SK-N-SH (cell line): ENCODE data around the gene PER1. TPM values are rescaled to one million over a fixed set of nuclear protein-coding genes. Genes with fewer than 3 reads are reported as not detected.

Experiments
- CTCF ChIA-PET: fragments of 300-600, 350-600 bp; formaldehyde crosslinking; extraction: SDS; loops from one replicate; lab custom pipeline; 2021; lab: Yijun Ruan, JAX
- POLR2A ChIA-PET: fragments of 350-600 bp; sonication (Branson Sonifier 250); formaldehyde crosslinking; extraction: SDS; loops from one replicate; lab custom pipeline; 2020; ENCODE audit warnings: antibody characterized with exemption, inconsistent platforms; lab: Yijun Ruan, JAX
- DNase-seq: peaks from one replicate; pipeline ENCODE4 v3.0.0; 2012
- H2AFZ ChIP-seq: fragments of 200-600 bp; sonication (generic); 2 replicates; pipeline ENCODE4 v1.8.1; 2016; ENCODE audit warnings: antibody characterized with exemption, mild to moderate bottlenecking, low read depth
- H3F3A ChIP-seq: fragments of 200-600 bp; sonication (generic); replicated peaks from 2 replicates; pipeline ENCODE3; 2016; ENCODE audit warnings: antibody characterized with exemption, mild to moderate bottlenecking; ENCODE audit not compliant: insufficient read depth
- H3K27ac ChIP-seq, 2 experiments: fragments of 200-500 bp in 1 of 2; fragments of 200-600 bp in 1 of 2; sonication (Bioruptor generic) in 1 of 2; sonication (generic), shearing (Covaris generic) in 1 of 2; 2 replicates each; pipeline versions ENCODE4 v1.5.1 to v1.6.1; 2014 to 2016; ENCODE audit warnings: low read depth in 2 of 2, inconsistent platforms in 1 of 2, low read length in 1 of 2, mild to moderate bottlenecking in 1 of 2, mixed read lengths in 1 of 2
- H3K27me3 ChIP-seq: fragments of 200-600 bp; sonication (generic), shearing (Covaris generic); 2 replicates; pipeline ENCODE4 v1.6.1; 2016; ENCODE audit warnings: mixed run types; ENCODE audit not compliant: insufficient read depth
- H3K36me3 ChIP-seq, 2 experiments: fragments of 200-500 bp in 1 of 2; fragments of 200-600 bp in 1 of 2; sonication (Bioruptor generic) in 1 of 2; sonication (generic) in 1 of 2; replicated peaks in 1 of 2; 2 replicates each; pipeline versions ENCODE3 to v1.5.1; 2014 to 2016; ENCODE audit warnings: low read length in 1 of 2, mild to moderate bottlenecking in 1 of 2; ENCODE audit not compliant: insufficient read depth in 2 of 2, control insufficient read depth in 1 of 2
- H3K4me1 ChIP-seq, 2 experiments: fragments of 200-500 bp in 1 of 2; fragments of 200-600 bp in 1 of 2; sonication (Bioruptor generic) in 1 of 2; sonication (generic), shearing (Covaris generic) in 1 of 2; 2 replicates each; pipeline versions ENCODE4 v1.5.1 to v1.6.1; 2014 to 2016; ENCODE audit warnings: low read depth in 1 of 2, low read length in 1 of 2, mixed run types in 1 of 2; ENCODE audit not compliant: insufficient read depth in 2 of 2, control insufficient read depth in 1 of 2
- H3K4me2 ChIP-seq: fragments of 200-600 bp; sonication (generic), shearing (Covaris generic); 2 replicates; pipeline ENCODE4 v1.6.1; 2017; ENCODE audit warnings: mixed run types
- H3K4me3 ChIP-seq, 2 experiments: fragments of 200-500 bp in 1 of 2; fragments of 200-600 bp in 1 of 2; sonication (Bioruptor generic) in 1 of 2; sonication (generic), shearing (Covaris generic) in 1 of 2; 2 replicates each; pipeline versions ENCODE4 v1.5.1 to v1.8.1; 2014 to 2016; ENCODE audit warnings: low read depth in 2 of 2, inconsistent platforms in 1 of 2, low read length in 1 of 2, mild to moderate bottlenecking in 1 of 2, mixed read lengths in 1 of 2, moderate library complexity in 1 of 2
- H3K79me2 ChIP-seq: fragments of 200-600 bp; sonication (generic); 2 replicates; pipeline ENCODE4 v1.8.1; 2017; ENCODE audit warnings: mild to moderate bottlenecking; ENCODE audit not compliant: insufficient read depth
- H3K9ac ChIP-seq: fragments of 200-600 bp; sonication (generic); 2 replicates; pipeline ENCODE4 v1.6.1; 2017; ENCODE audit warnings: mixed run types
- H3K9me2 ChIP-seq: fragments of 200-600 bp; sonication (generic); 2 replicates; pipeline ENCODE4 v1.6.1; 2017; ENCODE audit warnings: mixed run types
- H3K9me3 ChIP-seq: fragments of 200-600 bp; sonication (generic); 2 replicates; pipeline ENCODE4 v1.6.1; 2017; ENCODE audit warnings: mixed run types, mild to moderate bottlenecking, moderate library complexity
- H4K20me1 ChIP-seq: fragments of 200-600 bp; sonication (generic); 2 replicates; pipeline ENCODE4 v1.6.1; 2017; ENCODE audit warnings: mild to moderate bottlenecking, mixed run types; ENCODE audit not compliant: insufficient read depth
- CHD2 ChIP-seq: fragments of 150-350 bp; IDR thresholded peaks from 2 replicates; pipeline ENCODE4 v1.6.1; 2018; ENCODE audit warnings: low read length; ENCODE audit not compliant: partially characterized antibody
- ELF1 ChIP-seq: IDR thresholded peaks from 2 replicates; pipeline ENCODE4 v1.4.0; 2012
- FOSL2 ChIP-seq: IDR thresholded peaks from 2 replicates; pipeline ENCODE4 v1.4.0; 2012; ENCODE audit warnings: low read depth, mild to moderate bottlenecking, moderate library complexity, borderline replicate concordance
- FOXM1 ChIP-seq: IDR thresholded peaks from 2 replicates; pipeline ENCODE4 v1.4.0; 2012; ENCODE audit warnings: low read depth, mild to moderate bottlenecking
- JUND ChIP-seq: IDR thresholded peaks from 2 replicates; pipeline ENCODE4 v1.4.0; 2012
- NRF1 ChIP-seq: IDR thresholded peaks from 2 replicates; pipeline ENCODE4 v1.6.1; 2012; ENCODE audit warnings: low read depth, mild to moderate bottlenecking, low read length
- RCOR1 ChIP-seq: fragments of 150-350 bp; IDR thresholded peaks from 2 replicates; pipeline ENCODE4 v1.6.1; 2017; ENCODE audit warnings: antibody characterized with exemption, low read length
- RFX5 ChIP-seq: IDR thresholded peaks from 2 replicates; pipeline ENCODE4 v1.6.1; 2012; ENCODE audit warnings: mild to moderate bottlenecking, improper control_type of control experiment, low read length
- TAF1 ChIP-seq: IDR thresholded peaks from 2 replicates; pipeline ENCODE4 v1.6.1; 2012; ENCODE audit warnings: low read depth, mild to moderate bottlenecking, low read length, moderate library complexity, borderline replicate concordance
- TEAD4 ChIP-seq: IDR thresholded peaks from 2 replicates; pipeline ENCODE4 v1.4.0; 2012; ENCODE audit warnings: mild to moderate bottlenecking, borderline replicate concordance; ENCODE audit not compliant: insufficient read depth
- YY1 ChIP-seq: IDR thresholded peaks from 2 replicates; pipeline ENCODE4 v1.4.0; 2012; ENCODE audit warnings: low read depth, mild to moderate bottlenecking
- WGBS: methylation state at CpG from one replicate; pipeline ENCODE4 v1.1.6; 2017; ENCODE audit warnings: low lambda C conversion rate; 5-methylcytosine and 5-hydroxymethylcytosine counted together
- polyA plus RNA-seq, 3 experiments: library from polyadenylated mRNA; depleted of rRNA; stranded (reverse); fragments of >200 nt; gene quantifications; 2 replicates each; pipeline ENCODE4 v1.2.3, GENCODE V29; 2012
- TF ChIP-seq, protein P1 (sequence below): fragments of 200-600 bp; sonication (generic); IDR thresholded peaks from 2 replicates; pipeline ENCODE4 v1.6.1; 2017; ENCODE audit warnings: antibody characterized with exemption, mild to moderate bottlenecking, moderate library complexity
- TF ChIP-seq, protein P2 (sequence below): fragments of 150-350 bp; IDR thresholded peaks from 2 replicates; pipeline ENCODE4 v1.6.1; 2017; ENCODE audit warnings: antibody characterized with exemption, low read length, low read depth, borderline replicate concordance
- TF ChIP-seq, protein P3 (sequence below): IDR thresholded peaks from 2 replicates; pipeline ENCODE4 v1.4.0; 2012; ENCODE audit warnings: low read depth, borderline replicate concordance
- TF ChIP-seq, protein P4 (sequence below): fragments of 150-350 bp; IDR thresholded peaks from 2 replicates; pipeline ENCODE4 v1.6.1; 2016; ENCODE audit warnings: mild to moderate bottlenecking, low read depth, low read length
- TF ChIP-seq, protein P5 (sequence below): IDR thresholded peaks from 2 replicates; pipeline ENCODE4 v1.4.0; 2012; ENCODE audit warnings: low read depth, borderline replicate concordance

PER1 gene
- polyA plus RNA-seq, 1 of the 3 experiments (the other 2 are of a cell fraction) = 56.8 TPM

DNA sequence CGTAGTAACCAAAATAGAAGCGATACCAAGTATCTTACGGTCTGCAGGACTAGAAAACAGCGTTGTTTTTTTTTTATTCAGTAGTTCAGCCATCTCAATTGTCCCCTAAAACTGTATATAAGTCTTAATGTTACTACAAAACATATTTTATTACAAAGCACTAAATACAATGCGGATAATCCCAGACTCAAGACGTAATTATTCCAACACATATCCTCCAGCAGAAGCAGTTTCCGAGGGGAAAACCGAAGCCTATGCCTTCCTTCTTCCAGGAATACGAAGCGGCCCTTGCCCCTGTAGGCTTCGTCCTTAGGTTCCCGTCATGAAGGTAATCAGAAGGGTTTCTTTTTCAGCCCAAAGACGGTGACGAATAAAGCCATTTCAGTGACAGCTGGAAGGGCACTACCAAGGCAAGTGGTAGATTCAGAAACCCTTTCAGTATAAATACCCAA is 21.7 kb upstream of the PER1 start:
- Histone ChIP-seq H2AFZ (peak overlapping the region; percentile 57), H3K27me3 (no peaks in the 10 kb centered on the region), H3K9ac (peak overlapping the region; percentile 82), H3K9me3 (no peaks in the 10 kb centered on the region), H3K9me2 (no peaks in the 10 kb centered on the region), H3K79me2 (peaks cover 9% of the 10 kb centered on the region), H3K4me1 (peaks cover 6 to 28% of the 10 kb centered on the region in 2 experiments; a peak in 2 of 4 replicates), H3K36me3 (no peaks in the 10 kb centered on the region), H4K20me1 (no peaks in the 10 kb centered on the region), H3K4me3 (peak overlapping the region; percentile 38 to 54), H3F3A (peaks cover 21% of the 10 kb centered on the region), H3K4me2 (peak overlapping the region; percentile 87), H3K27ac (peak overlapping the region; percentile 97 to 98)
- TF ChIP-seq, protein P1, sequence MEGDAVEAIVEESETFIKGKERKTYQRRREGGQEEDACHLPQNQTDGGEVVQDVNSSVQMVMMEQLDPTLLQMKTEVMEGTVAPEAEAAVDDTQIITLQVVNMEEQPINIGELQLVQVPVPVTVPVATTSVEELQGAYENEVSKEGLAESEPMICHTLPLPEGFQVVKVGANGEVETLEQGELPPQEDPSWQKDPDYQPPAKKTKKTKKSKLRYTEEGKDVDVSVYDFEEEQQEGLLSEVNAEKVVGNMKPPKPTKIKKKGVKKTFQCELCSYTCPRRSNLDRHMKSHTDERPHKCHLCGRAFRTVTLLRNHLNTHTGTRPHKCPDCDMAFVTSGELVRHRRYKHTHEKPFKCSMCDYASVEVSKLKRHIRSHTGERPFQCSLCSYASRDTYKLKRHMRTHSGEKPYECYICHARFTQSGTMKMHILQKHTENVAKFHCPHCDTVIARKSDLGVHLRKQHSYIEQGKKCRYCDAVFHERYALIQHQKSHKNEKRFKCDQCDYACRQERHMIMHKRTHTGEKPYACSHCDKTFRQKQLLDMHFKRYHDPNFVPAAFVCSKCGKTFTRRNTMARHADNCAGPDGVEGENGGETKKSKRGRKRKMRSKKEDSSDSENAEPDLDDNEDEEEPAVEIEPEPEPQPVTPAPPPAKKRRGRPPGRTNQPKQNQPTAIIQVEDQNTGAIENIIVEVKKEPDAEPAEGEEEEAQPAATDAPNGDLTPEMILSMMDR = no peak
- TF ChIP-seq YY1 = 0 out of 2 replicates have a peak, but pooled peaks have one; percentile 25
- ChIA-PET CTCF (interaction anchor here (0.9 to 2.0 kb wide), 7 partner anchors 10 to 35 kb away, joined by 3 to 9 read pairs (median 5); no protein-coding TSS in a partner anchor), POLR2A (interaction anchor here (0.6 to 1.3 kb wide), 24 partner anchors 10 to 121 kb away, joined by 3 to 36 read pairs (median 6); partner anchors contain the start of genes AURKB, BORCS6, CTC1 and HES7)
- WGBS = 7% methylated on average over 14 of the region's 14 CpGs
- no peak for DNase-seq

DNA sequence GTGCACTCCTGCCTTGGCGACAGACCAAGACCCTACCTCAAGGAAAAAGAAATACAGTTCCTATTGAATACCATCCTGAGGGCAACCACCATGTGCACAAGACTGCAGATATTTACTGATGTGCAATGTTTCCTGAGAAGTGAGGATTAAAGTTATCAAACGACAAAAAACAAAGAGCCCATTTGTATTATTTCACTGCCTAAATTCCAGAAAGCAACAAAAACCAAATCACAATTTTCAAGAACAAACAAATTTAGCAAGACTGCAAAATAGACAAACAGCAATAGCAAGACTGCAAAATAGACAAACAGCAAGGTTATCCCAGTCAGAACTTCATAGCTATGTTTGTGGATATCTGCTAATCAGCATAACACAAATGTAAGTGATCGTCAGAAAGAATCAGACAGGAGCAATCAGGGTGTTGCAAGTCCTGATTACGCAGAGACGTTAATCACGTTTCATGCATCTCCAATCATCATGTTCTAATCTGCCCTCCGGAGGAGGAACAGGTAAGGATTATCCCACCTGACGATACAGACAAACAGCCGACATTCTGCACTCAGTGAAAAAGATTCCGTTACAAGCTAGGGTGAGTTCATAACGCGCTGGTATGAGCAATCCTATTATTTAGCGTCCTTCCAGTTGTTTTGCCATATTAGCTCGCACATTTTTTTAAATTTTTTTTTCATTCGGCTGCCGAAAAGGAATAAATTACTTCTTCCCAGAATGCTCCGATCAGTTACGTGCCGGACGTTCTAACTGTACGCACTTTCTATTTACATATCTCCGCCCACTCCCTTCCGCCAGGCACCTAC is 21.1 kb upstream of the PER1 start:
- Histone ChIP-seq H3K4me2 (peak overlapping the region; percentile 87), H3K4me1 (peaks cover 6 to 28% of the 10 kb centered on the region in 2 experiments; a peak in 2 of 4 replicates), H3K9me2 (no peaks in the 10 kb centered on the region), H3K4me3 (peak overlapping the region; percentile 38 to 54), H3F3A (peaks cover 21% of the 10 kb centered on the region), H3K9me3 (no peaks in the 10 kb centered on the region), H2AFZ (peak overlapping the region; percentile 57; the same call in 1 of the 2 replicates), H3K36me3 (no peaks in the 10 kb centered on the region), H3K79me2 (peaks cover 9% of the 10 kb centered on the region), H4K20me1 (no peaks in the 10 kb centered on the region), H3K27me3 (no peaks in the 10 kb centered on the region), H3K9ac (peak overlapping the region; percentile 82), H3K27ac (peak overlapping the region; percentile 97 to 98)
- WGBS = 1% methylated on average over 23 of the region's 23 CpGs
- peak; percentile 77 for DNase-seq
- ChIA-PET CTCF (interaction anchor here (0.7 to 2.0 kb wide), 8 partner anchors 9 to 113 kb away, joined by 3 to 9 read pairs (median 4); no protein-coding TSS in a partner anchor), POLR2A (interaction anchor here (0.6 to 1.3 kb wide), 30 partner anchors 9 to 122 kb away, joined by 3 to 36 read pairs (median 5); partner anchors contain the start of genes AURKB, BORCS6, CTC1 and HES7)
- TF ChIP-seq FOXM1 (no peak), FOSL2 (peak; percentile 52; the same call in 1 of the 2 replicates), TEAD4 (peak; percentile 53; the same call in 1 of the 2 replicates), TAF1 (peak; percentile 70), CHD2 (peak; percentile 92), RCOR1 (no peak; the same call in 1 of the 2 replicates), NRF1 (no peak), RFX5 (no peak; the same call in 1 of the 2 replicates), JUND (peak; percentile 86), ELF1 (peak; percentile 55)
- TF ChIP-seq, protein P2, sequence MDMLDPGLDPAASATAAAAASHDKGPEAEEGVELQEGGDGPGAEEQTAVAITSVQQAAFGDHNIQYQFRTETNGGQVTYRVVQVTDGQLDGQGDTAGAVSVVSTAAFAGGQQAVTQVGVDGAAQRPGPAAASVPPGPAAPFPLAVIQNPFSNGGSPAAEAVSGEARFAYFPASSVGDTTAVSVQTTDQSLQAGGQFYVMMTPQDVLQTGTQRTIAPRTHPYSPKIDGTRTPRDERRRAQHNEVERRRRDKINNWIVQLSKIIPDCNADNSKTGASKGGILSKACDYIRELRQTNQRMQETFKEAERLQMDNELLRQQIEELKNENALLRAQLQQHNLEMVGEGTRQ = no peak
- TF ChIP-seq, protein P3, sequence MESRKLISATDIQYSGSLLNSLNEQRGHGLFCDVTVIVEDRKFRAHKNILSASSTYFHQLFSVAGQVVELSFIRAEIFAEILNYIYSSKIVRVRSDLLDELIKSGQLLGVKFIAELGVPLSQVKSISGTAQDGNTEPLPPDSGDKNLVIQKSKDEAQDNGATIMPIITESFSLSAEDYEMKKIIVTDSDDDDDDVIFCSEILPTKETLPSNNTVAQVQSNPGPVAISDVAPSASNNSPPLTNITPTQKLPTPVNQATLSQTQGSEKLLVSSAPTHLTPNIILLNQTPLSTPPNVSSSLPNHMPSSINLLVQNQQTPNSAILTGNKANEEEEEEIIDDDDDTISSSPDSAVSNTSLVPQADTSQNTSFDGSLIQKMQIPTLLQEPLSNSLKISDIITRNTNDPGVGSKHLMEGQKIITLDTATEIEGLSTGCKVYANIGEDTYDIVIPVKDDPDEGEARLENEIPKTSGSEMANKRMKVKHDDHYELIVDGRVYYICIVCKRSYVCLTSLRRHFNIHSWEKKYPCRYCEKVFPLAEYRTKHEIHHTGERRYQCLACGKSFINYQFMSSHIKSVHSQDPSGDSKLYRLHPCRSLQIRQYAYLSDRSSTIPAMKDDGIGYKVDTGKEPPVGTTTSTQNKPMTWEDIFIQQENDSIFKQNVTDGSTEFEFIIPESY = peak; percentile 94
- TF ChIP-seq, protein P4, sequence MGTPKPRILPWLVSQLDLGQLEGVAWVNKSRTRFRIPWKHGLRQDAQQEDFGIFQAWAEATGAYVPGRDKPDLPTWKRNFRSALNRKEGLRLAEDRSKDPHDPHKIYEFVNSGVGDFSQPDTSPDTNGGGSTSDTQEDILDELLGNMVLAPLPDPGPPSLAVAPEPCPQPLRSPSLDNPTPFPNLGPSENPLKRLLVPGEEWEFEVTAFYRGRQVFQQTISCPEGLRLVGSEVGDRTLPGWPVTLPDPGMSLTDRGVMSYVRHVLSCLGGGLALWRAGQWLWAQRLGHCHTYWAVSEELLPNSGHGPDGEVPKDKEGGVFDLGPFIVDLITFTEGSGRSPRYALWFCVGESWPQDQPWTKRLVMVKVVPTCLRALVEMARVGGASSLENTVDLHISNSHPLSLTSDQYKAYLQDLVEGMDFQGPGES = no peak
- TF ChIP-seq, protein P5, sequence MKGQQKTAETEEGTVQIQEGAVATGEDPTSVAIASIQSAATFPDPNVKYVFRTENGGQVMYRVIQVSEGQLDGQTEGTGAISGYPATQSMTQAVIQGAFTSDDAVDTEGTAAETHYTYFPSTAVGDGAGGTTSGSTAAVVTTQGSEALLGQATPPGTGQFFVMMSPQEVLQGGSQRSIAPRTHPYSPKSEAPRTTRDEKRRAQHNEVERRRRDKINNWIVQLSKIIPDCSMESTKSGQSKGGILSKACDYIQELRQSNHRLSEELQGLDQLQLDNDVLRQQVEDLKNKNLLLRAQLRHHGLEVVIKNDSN = 0 out of 2 replicates have a peak, but pooled peaks have one; percentile 8
